GM18498 (cell line): ENCODE data around the gene VLDLR.

Experiments used
- ATAC-seq: cut with Tn5 transposase; IDR thresholded peaks from one replicate; pipeline ENCODE4 v1.9.1; 2021; ENCODE audit warnings: mild to moderate bottlenecking, moderate library complexity; ENCODE audit not compliant: unreplicated experiment

Gene VLDLR

GRCh38 chr9:2662496-2662895 is 40.9 kb downstream of the VLDLR start:
- no peak for ATAC-seq

- no peak for ATAC-seq
These were observed 42.0 kb downstream of the VLDLR start for GRCh38 chr9:2663461-2664173.

- no peak for ATAC-seq
These were observed 42.8 kb downstream of the VLDLR start for GRCh38 chr9:2664174-2665065.

- ATAC-seq: no peak
These were observed 45.0 kb downstream of the VLDLR start for GRCh38 chr9:2666569-2666968.

- no peak for ATAC-seq
These were observed 51.6 kb downstream of the VLDLR start for GRCh38 chr9:2673161-2673560.

- no peak for ATAC-seq
These were observed 52.7 kb downstream of the VLDLR start for GRCh38 chr9:2674141-2674824.

GRCh38 chr9:2675834-2676233 is 54.2 kb downstream of the VLDLR start:
- no peak for ATAC-seq

- ATAC-seq: no peak
These were observed 54.9 kb downstream of the VLDLR start for GRCh38 chr9:2676466-2676865.

GRCh38 chr9:2677915-2678889 is 56.6 kb downstream of the VLDLR start:
- ATAC-seq: no peak

GRCh38 chr9:2679011-2679410 is 57.4 kb downstream of the VLDLR start:
- ATAC-seq: no peak

- no peak for ATAC-seq
These were observed 60.4 kb downstream of the VLDLR start for GRCh38 chr9:2681981-2682380.

GRCh38 chr9:2686911-2687310 is 65.3 kb downstream of the VLDLR start:
- ATAC-seq: no peak

- ATAC-seq: no peak
These were observed 67.0 kb downstream of the VLDLR start for GRCh38 chr9:2688636-2689035.

- no peak for ATAC-seq
These were observed 69.6 kb downstream of the VLDLR start for GRCh38 chr9:2691212-2691611.

- ATAC-seq: no peak
These were observed 70.0 kb downstream of the VLDLR start for GRCh38 chr9:2691626-2692025.

GRCh38 chr9:2693056-2693455 is 71.5 kb downstream of the VLDLR start:
- no peak for ATAC-seq

GRCh38 chr9:2697492-2697891 is 75.9 kb downstream of the VLDLR start:
- ATAC-seq: no peak

GRCh38 chr9:2700398-2700797 is 78.8 kb downstream of the VLDLR start:
- ATAC-seq: no peak

GRCh38 chr9:2700909-2701550 is 79.4 kb downstream of the VLDLR start:
- ATAC-seq: no peak

- ATAC-seq: no peak
These were observed 82.9 kb downstream of the VLDLR start for GRCh38 chr9:2704504-2704903.
